Measurements from ENCODE around the gene CRACDL. TPM values are rescaled to one million over a fixed set of nuclear protein-coding genes. Genes with fewer than 3 reads are reported as not detected.

The CRACDL gene
- total RNA-seq, 1 donor from 2014 or later = 3.0 TPM

- intact Hi-C loops (cut with micrococcal nuclease) = no loop called here
- peaks cover 14% of the 10 kb centered on the region for H3K4me1 ChIP-seq
- no peaks in the 10 kb centered on the region for H3K9me3 ChIP-seq (replicated peaks)
- no peak for DNase-seq
- no peak for TF ChIP-seq CTCF (IDR thresholded peaks at IDR 0.05; ENCODE audit: borderline replicate concordance)
- H3K27ac ChIP-seq (replicated peaks) = no peak overlapping the region
- no peak overlapping the region for H3K4me3 ChIP-seq
- peaks cover 22% of the 10 kb centered on the region for H3K27me3 ChIP-seq (ENCODE audit: low read depth)
- no peaks in the 10 kb centered on the region for H3K36me3 ChIP-seq
These were observed 160.7 kb downstream of the CRACDL start for GRCh38 chr2:98775146-98775986.

- intact Hi-C loops (cut with micrococcal nuclease) = no loop called here
- Histone ChIP-seq H3K9me3 (replicated peaks) (no peaks in the 10 kb centered on the region), H3K4me1 (peaks cover 17% of the 10 kb centered on the region), H3K36me3 (no peaks in the 10 kb centered on the region), H3K4me3 (no peak overlapping the region), H3K27ac (replicated peaks) (no peak overlapping the region), H3K27me3 (ENCODE audit: low read depth) (peaks cover 22% of the 10 kb centered on the region)
- DNase-seq = no peak
- TF ChIP-seq CTCF (IDR thresholded peaks at IDR 0.05; ENCODE audit: borderline replicate concordance) = no peak
These were observed 162.1 kb downstream of the CRACDL start for GRCh38 chr2:98773907-98774306.

- H3K27me3 ChIP-seq (ENCODE audit: low read depth) = peaks cover 22% of the 10 kb centered on the region
- intact Hi-C loops (cut with micrococcal nuclease) = no loop called here
- no peak for TF ChIP-seq CTCF (IDR thresholded peaks at IDR 0.05; ENCODE audit: borderline replicate concordance)
- H3K36me3 ChIP-seq = no peaks in the 10 kb centered on the region
- no peak overlapping the region for H3K27ac ChIP-seq (replicated peaks)
- peaks cover 21% of the 10 kb centered on the region for H3K4me1 ChIP-seq
- no peak overlapping the region for H3K4me3 ChIP-seq
- no peaks in the 10 kb centered on the region for H3K9me3 ChIP-seq (replicated peaks)
- no peak for DNase-seq
These were observed 162.9 kb downstream of the CRACDL start for GRCh38 chr2:98773169-98773568.

DNA sequence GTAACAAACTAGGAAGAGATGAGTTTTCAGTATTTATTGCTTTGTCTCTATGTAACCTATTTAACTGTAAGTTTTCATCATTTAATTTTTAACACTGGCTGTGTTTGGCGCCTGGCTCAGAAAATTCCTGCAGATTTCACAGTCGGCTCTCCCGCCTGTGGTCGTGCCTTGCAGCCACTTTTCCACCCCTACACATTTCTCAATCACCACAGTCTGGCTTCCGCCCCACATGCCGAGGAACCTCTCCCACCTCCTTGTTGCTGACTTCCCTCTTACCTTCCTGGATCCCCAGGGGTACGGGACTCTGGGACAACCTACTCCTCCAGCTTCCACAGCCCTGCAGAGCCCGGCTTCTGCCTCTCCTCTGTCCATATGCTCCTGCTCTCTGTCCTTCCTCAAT, 163.5 kb downstream of the CRACDL start:
- TF ChIP-seq CTCF (IDR thresholded peaks at IDR 0.05; ENCODE audit: borderline replicate concordance) = no peak
- intact Hi-C loops (cut with micrococcal nuclease) = no loop called here
- Histone ChIP-seq H3K27ac (replicated peaks) (peak overlapping the region; percentile 65), H3K4me1 (peaks cover 21% of the 10 kb centered on the region), H3K4me3 (peak overlapping the region; percentile 39), H3K9me3 (replicated peaks) (no peaks in the 10 kb centered on the region), H3K36me3 (no peaks in the 10 kb centered on the region), H3K27me3 (ENCODE audit: low read depth) (peaks cover 22% of the 10 kb centered on the region)
- DNase-seq = no peak

DNA sequence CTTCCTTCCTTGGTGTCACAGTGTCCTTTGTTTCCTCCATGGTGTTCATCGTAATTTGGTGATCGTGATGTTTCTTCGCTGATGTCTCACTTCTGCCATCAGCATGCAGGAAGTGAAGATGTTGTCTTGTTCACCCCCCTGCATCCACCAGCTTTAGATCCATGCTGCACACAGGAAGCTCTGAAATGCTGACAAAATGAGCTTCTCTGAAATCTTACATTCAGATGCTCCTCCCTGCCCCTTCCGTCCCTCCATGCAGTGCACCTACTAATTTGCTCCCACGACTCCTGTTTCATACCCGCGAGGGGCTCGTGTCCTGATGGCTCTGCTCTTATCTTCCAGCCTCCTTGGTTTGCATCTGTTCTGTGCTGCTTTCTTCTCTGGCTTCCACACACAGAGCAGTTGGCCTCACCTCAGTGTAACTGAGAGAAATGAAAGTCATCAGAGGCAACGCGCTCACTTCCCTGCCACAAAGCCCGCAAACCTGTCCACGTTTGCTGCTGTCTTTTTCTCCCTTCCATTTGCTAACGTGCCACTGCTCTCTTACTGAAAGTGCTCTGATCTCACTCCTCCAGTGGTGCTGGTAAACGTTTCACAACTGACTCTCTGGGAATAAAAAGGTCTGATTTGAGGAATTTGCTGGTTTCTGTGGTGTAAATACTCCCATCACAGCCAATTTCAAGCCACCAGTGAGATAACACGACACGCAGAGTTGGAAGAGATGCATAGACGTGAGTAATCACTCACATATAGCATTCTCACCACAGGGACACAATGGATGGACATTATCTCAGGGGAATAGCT, 164.1 kb downstream of the CRACDL start:
- no peaks in the 10 kb centered on the region for H3K36me3 ChIP-seq
- no peak for DNase-seq
- peak overlapping the region; percentile 65 for H3K27ac ChIP-seq (replicated peaks)

More for the DNA sequence above, 164.1 kb downstream of the CRACDL start:
- intact Hi-C loops (cut with micrococcal nuclease) = no loop called here
- peaks cover 22% of the 10 kb centered on the region for H3K27me3 ChIP-seq (ENCODE audit: low read depth)
- H3K4me1 ChIP-seq = peaks cover 21% of the 10 kb centered on the region
- H3K9me3 ChIP-seq (replicated peaks) = no peaks in the 10 kb centered on the region
- H3K4me3 ChIP-seq = peak overlapping the region; percentile 39
- no peak for TF ChIP-seq CTCF (IDR thresholded peaks at IDR 0.05; ENCODE audit: borderline replicate concordance)
